Measurements from ENCODE around the gene ZFHX3.

The ZFHX3 gene

DNA sequence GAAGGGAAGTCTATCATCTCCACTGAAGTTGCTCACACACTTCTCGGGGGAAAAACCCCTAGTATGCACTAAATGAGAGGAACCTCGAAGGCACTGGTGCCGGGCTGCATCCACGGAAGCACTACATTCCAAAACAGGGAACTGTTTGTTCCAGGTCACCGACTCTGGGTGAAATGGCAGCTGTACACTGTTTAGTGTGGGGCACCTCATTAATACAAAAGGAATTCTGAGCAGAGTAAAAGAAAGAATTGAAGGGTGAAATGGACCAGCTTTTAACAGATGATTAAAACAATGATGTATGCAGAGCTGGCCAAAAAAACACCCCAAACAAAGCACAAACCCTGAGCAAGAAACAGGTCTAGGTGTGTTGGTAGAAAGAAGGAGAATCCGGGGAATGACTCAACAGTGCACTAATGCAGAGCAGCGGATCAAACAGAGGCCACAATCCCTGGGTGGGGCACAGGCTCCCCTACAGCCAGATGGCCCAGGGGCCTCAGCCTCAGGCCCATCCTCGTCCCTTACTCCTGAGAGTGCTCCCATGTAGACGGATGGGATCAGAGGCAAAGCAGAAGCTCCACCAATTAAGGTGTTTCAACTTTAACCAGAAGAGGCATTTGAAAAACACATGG, 161.5 kb downstream of the ZFHX3 start:
- no peak for DNase-seq (ENCODE audit: low read depth in 2 of 3, low spot score in 2 of 3)

DNA sequence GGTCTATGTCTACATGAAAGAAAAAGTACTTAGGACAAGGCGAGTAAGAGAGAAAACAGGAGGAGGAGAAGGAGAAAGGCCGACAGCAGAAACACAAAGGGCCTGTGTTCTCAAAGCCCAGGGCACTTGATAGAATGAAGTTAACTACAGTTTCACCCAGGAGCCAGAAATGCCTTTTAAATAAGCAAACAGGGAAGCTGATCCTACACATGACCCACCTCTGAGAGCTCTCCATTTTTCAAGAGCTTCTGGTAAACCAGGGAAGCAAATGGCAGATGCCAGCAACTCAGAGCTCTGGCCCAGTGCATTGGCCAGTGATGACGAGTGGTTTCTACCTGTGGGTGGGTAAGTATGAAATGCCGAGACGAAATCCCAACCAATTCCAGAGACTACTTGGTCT, 163.4 kb downstream of the ZFHX3 start:
- no peak for DNase-seq (ENCODE audit: low read depth in 2 of 3, low spot score in 2 of 3)

DNA sequence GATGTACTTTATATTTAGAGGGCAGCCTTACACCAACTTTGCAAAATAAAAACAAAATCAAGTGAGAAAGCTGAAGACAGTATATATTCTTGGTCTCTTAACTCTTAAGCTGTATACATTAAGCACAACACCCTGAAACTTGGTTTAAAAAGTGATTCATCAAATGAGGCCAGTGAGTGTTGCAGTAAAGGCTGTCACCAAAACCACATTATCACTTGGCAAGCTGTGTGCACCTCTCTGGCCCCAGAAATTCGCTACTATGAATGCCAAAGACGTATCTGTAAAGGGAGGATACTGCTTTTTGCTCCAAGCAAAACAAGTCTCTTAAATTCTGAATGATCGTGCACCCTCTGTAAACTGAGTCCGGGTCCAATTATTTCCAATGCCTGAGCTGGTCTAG, 163.9 kb downstream of the ZFHX3 start:
- no peak for DNase-seq (ENCODE audit: low read depth in 2 of 3, low spot score in 2 of 3)

DNA sequence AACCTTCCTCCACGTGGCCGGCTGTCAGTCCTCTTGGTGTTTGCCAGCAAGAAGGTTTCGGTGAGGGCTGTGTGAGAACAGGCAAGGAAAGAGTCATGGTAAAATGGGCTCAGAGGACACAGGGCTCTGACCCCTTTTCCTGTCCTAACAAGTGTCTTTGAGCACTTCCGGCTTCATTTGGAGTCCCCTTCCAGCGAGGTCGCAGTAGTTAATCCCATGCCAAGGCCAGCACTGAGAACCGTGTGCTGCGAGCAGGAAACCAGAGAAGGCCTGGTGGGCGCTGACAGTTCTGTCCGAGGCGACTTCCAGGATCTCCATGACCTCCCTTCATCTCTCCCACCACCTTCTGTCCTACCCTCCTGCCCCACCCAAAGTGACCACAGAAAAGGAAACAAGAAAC, 168.1 kb downstream of the ZFHX3 start:
- DNase-seq (ENCODE audit: low read depth in 2 of 3, low spot score in 2 of 3) = no peak

DNA sequence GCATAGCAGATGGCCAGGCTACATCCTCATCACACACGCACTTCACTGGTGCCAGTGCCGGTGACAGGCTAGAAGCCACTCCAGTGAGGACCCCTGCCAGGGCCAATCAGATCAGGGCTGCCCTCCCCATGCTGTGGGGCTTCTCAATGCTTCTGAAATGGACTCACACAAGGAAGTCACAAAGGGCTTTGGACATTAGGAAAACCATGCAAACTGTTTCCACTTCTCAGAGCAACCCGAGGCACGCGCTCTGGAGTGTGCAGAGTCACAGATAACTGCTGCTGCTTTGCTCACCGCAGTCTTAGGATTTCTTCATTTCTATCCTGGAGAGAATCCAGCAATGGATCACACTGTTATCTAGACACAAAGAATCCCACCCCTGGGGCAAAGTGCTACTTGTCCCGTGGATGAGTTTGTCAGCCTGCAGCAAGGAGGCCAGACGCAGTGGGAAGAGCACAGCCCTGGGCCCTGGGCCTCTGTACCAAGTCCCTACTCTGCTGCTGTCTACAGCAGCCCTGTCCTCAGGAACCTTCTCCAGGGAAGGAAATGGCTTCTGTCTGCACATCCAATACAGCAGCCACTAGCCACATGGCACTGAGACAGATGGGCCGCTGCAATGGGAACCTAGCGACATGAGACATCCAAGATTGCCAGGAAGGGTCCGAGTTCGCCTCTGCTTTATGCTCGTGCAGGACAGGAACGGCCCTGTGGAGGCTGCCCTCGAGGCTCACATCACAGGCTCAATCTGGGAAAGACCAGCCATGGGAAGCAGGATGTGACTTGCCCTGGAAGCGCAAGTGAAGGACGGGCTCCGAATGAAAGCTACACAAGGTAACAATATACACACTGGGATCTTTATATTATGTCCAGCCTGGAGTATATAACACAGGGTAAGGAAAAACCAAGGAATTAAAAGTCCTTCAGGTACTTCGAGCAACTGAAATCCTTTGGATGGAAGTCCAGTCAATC, 169.3 kb downstream of the ZFHX3 start:
- DNase-seq (ENCODE audit: low read depth in 2 of 3, low spot score in 2 of 3) = no peak

DNA sequence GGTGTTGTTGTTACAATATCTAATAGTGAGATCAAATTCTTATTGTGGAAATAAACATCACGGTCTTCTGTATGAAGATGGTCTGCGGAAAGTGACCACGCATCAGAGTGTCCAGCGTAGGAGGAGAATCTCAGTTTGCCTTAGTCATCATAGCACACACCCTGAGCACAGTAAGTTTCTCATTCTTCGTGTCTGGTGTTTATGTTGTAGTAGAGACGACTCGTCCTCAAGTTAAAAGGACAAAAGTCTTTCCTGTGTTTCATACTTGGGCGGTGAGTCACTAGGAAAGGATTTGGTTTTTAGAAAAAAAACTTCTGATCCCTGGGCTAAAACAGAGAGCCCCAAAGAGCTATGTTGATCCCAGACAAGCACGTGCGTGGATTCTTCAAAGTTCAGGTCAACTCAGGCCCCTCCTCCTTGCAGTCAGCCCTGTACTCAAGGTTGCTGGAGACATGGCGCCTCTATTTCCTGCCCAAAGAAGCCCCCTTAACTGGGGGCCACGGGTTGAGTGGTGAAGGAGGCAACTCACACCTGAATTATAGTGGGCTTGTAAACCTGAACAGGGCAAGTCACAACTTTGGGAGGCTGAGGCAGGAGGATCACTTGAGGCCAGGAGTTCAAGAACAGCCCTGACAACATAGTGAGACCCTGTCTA, 170.4 kb downstream of the ZFHX3 start:
- DNase-seq (ENCODE audit: low read depth in 2 of 3, low spot score in 2 of 3) = no peak

DNA sequence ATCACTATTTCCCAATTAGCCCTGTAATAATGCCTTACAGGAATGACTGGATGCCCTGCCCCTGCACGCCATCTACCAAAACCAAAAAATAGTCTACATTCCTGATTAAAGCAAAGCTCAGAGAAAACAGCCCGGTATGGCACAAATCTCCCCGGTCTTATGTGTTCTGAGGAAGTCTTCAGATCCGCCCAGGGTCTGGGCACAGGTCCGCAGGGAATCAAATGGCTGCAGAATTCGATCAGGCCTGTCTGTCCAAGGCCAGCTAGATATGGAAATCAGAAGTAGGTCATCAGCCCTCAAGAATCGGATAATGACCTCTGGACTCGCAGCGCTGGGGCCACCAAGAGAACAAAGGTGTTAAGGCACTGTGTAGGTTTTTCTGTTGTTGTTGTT, 171.0 kb downstream of the ZFHX3 start:
- DNase-seq (ENCODE audit: low read depth in 2 of 3, low spot score in 2 of 3) = no peak

DNA sequence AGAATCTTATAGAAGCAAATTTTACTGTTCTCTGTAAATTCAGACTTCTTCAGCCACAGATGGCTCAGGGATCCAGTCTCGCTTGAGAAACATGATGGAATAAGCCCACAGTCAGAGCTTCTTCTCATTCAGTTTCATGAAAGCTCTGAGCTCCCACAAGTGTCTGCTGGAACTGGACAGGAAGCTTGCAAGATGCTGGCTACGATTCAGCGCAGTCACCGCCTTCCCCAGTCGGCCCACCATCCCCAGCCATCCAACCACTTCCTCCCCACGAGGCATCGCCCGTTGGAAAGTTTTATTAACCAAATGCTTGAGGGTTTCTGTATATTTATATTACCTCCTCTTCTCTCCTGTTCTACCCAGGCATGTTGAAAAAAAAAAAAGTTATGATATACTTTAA, 171.7 kb downstream of the ZFHX3 start:
- DNase-seq (ENCODE audit: low read depth in 2 of 3, low spot score in 2 of 3) = peak in 1 of 3 experiments; percentile 13

DNA sequence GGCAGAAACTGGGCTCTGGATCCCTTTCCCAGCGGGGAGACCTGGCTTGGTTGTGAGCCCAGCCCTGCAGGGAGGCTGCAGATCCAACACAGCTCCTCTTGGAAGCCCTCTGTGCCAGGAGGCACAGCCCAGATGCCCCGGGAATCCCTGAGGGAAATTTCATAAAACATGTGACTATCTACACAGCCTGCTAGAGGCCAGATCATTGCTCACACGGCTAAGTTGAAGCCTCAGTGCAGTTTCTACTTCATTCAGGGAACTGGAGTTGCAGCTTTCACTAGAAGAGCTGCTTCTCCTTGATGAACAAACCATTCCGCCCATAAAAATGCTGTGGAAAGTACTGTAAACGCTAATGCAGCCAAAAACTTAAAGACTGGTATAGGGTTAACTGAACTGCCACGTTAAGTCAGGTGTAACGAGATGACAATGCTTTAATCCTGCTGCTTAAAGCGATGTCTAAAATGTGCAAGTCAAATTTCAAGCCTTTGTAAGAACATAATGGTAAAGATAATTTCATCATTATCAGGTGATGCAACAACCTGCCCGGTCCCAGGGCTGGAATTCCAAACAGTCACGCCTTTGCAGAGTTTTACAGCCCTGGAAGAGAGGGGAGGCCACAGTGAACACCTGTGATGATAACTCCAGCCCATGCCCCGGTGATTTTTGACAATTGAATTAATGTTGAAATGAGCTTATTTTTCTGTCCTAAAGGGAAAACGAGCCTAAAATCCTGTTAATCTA, 172.5 kb downstream of the ZFHX3 start:
- no peak for DNase-seq (ENCODE audit: low read depth in 2 of 3, low spot score in 2 of 3)

DNA sequence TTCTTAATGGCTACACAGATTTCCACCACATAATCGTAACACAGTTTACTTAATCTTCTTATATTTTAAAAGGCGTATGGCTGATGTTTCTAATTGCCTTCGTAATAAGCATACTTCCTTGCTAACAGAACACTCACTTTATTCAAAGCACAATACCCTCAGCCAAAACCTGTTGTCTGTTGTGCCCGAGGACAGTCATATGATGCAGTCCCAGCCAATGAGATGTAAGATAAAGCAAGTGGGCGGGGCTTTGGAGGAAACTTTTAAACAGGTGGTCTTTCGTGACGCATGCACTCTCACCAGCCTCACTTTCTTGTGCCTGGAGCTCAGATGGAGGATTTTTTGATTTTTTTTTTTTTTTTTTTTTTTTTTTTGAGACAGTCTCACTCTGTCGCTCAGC, 174.1 kb downstream of the ZFHX3 start:
- DNase-seq (ENCODE audit: low read depth in 2 of 3, low spot score in 2 of 3) = no peak

DNA sequence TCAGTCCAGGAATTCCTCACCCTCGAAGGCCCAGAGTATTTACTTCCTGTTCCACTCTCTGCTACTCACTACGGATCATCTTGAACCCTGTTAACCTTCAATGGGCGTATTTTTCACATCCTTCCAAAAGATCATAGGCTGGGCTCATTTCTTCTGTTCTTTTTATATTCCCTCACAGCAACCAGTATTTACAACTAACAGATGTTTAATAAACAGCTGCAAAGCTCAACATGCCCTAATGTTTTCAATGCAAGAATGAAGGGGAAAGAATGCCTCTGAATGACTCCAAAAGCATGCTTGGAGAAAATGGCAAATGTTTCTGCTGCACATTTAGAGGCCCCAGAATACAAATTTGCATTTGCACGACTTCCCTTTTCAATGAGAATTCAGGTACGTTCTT, 174.9 kb downstream of the ZFHX3 start:
- DNase-seq (ENCODE audit: low read depth in 2 of 3, low spot score in 2 of 3) = no peak

DNA sequence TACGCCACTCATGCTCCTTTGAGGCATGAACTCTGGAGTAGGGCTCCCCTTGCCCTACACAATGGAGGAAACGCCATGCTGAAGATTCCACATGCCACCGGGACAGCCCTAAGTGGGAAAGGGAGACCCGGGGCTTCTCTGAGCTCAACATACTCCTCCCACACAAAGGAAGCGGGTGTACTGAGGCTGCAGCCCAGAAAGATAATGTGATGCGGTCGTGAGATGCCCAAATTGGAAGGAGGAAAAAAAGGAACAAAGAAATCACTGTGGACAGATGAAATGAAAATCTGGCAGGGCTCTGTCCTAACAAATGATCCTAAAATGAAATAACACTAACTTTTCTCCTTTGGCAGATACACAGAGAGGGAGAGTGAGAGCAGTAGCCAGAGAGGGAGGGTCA, 182.1 kb downstream of the ZFHX3 start:
- no peak for DNase-seq (ENCODE audit: low read depth in 2 of 3, low spot score in 2 of 3)

DNA sequence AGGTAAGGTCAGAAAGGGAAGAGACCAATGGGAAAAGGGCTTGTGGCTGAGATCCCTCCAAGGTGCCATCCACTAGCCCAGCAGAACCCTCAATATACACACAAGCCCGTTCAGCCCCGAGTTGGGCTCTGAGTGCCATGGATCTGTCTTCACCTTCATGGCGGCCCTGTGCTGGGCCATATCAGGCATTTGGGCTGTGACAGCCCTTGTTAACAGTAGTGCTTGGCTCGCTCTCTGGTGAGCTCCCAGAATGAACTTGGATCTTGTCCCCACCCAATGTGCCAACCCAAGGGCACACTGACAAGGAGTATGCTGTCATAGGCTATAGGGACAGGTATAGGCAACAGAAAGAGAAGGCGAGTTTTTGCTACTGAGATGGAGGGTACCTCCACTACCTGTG, 182.7 kb downstream of the ZFHX3 start:
- DNase-seq (ENCODE audit: low read depth in 2 of 3, low spot score in 2 of 3) = no peak

DNA sequence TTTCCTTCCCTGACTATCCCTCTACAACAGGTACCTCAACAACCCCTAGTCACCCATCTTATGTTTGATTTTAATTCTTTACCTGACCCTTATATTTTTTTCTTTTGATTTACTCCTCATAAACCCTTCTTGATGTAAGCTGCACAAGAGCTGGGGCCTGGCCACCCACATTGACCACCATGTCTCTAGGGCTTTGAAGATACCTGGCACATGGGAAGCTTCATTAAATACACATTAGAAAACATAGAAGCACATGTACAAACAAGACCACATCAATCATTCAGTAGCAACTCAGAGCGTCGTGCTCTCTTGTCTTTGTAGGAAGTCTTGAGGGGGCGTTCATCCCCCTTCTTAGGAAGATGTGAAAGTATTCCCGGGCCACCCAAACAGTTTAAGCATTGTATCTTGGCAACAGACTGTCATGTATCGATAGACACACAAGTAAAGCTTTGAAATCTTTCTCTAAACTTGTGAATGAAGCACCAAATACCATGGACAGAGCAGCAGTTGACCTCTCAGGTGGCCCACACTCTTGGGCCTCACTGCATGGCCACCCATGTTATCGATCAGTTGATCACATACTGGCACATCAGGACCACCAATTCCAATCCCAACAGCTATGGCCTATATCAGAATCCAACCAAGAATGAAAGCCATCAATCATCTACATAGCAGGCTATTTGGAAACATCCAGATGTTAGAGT, 183.6 kb downstream of the ZFHX3 start:
- DNase-seq (ENCODE audit: low read depth in 2 of 3, low spot score in 2 of 3) = no peak

DNA sequence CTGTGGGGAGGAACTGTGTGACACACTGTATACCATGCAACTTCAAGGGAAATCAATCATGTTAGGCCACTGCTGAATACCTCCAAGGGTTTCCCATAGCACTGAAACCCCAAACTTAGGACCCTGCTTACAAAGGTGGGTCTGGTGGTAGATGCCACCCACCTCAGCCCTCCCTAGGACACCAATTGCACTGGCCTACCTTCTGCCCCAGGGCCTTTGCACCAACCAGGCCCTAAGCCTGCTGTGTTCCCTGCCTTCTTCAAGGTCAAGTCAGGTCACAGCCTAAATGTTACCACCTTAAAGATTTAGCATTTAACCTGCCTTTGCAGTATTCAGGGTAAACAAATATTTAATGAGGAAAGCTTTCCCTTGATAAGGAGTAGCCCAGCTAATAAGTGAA, 185.8 kb downstream of the ZFHX3 start:
- no peak for DNase-seq (ENCODE audit: low read depth in 2 of 3, low spot score in 2 of 3)

DNA sequence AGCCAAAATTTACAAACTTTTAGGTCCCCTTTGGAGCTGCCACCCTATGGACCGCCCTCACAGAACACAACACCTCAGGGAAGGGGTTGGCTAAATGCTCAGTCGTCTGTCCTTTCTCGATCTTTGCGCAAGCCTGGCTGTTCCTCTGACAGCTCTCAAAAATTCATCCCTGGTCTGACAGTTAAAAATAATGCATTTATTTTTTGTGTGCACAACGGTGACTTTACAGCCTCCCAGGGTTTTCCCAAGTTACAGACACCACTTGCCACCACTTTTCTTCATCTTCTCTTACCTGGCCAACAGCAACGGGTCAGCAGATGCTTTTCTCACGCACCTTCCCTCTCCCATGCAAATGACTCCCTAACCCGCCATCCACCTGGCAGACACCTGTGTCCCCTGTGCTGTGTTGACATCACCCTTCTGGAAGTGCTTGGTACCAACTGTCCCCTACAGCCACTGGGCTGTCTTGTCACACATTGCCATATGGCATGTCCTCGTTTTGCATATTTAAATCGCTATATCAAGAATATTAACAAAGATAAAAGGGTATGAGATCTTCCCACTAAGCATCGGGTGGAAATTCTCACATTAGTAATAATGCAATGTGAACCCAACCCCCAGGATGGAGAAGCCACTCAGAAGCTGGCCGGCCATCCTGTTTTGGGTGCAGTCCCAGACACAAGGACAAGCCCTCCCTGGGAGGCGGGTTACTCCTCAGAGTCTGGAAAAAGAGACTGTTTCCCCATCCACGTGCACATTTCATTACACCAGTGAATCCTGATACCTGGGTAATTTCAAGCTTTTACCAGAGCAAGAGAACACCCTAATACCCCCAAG, 187.0 kb downstream of the ZFHX3 start:
- no peak for DNase-seq (ENCODE audit: low read depth in 2 of 3, low spot score in 2 of 3)

DNA sequence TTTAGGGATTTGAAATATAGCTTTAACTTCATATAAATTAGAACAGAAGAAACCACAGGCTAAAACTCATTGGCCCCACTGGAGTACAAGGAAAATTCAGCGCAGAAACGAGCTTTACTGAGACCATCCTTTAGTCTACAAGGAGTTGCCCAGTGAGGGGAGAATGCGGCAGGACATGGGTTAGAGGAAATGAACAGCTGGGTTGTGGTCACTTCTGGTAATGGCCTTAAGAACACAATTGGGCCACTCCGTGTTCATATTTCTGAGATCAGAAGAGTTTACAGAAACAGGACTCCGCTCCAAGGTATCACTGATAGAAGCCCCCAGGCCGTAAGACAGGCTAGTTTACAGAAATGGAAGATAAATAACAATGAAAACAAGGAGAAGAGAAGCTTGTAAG, 188.3 kb downstream of the ZFHX3 start:
- DNase-seq (ENCODE audit: low read depth in 2 of 3, low spot score in 2 of 3) = no peak

DNA sequence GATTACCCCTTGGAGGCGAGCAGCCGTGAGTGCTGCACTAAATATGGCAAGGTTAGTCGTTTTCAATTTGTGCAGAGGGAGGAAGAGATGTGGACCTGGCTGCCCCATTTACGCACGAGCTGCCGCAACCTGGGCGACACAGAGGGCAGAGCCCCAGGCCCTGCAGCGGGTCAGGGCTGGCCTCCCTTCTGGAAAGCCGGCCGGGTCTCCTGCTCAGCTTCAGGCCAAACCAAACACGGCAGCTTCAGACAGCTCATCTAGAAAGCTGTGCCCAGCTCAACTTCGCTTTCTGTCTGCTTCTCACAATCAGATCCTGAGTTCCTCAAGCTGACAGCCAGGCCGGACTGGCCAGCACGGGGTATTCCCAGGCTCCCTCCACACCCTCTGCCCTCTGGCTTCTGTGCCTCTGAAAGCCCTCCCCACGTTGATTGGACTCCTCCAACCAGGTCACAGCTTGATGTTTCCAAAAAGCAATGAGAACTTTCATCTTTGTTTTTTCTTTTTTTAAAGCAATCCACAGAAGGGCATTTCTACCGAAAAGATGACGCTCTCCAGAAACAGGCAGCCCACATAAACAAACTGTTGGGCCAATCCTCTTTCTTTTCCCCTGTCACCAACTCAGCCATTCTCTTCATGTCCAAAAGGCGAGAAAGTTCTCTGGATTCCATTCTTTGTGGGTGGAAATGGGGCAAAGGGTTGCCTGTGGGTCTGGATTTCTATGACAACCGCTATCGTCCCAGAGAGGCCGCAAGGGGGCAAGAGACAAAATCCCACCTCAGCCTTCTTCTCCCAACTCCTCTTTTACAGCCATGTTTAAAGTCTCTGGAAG, 189.0 kb downstream of the ZFHX3 start:
- no peak for DNase-seq (ENCODE audit: low read depth in 2 of 3, low spot score in 2 of 3)

Measured in activated CD8-positive, alpha-beta memory T cell treated with anti-CD3 and anti-CD28 coated beads for 48 hours (primary cell).